ENCODE measurements around the gene KCTD11. TPM values are rescaled to one million over a fixed set of nuclear protein-coding genes. Genes with fewer than 3 reads are reported as not detected.

KCTD11 gene
- total and polyA plus RNA-seq, 10 of the 15 experiments (the other 5 are each of a cell fraction or from before 2014, with no cell fraction given) = 0.05 to 7.3 (median 2.9) TPM

DNA sequence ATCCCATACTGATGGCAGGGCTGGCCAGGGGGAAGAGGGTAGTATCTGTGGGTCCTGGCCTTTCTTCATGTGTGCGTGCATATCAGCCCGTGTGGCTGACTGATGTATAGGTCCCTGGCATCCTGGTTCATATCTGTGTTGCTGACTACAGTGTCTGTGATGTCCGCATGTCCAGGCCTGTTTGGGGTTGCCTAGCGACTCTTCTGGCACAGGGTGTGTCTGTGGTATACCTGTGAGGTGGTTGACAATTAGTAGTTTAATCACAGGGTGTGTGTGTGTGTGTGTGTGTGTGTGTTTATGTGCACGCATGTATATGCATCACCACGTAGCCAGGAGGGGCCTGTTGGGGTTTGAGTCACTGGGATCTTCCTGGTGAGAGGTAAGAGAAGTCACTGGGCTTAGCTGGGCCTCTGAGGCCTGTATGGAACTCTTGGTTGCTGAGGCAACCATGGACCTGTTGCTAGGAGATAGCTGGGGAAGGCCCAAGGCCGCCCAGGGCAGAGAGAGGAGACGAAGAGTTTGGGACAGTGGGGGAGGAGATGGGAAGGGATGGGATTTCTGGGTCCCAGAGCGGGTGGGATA, 2.4 kb downstream of the KCTD11 start:
- Histone ChIP-seq H3K36me3 (ENCODE audit: control insufficient read depth in 2 of 2, insufficient read depth in 2 of 2, low read length in 1 of 2) (no peaks in the 10 kb centered on the region), H3K9ac (ENCODE audit: control insufficient read depth, insufficient read depth, low read length) (0 out of 2 replicates have a peak overlapping the region, but pooled peaks have one; percentile 14), H3K9me3 (replicated peaks; ENCODE audit: control insufficient read depth, insufficient read depth, low read length) (no peaks in the 10 kb centered on the region), H2AFZ (ENCODE audit: control insufficient read depth, low read depth, low read length) (no peak overlapping the region), H3K27ac (ENCODE audit: control insufficient read depth, insufficient read depth) (no peak overlapping the region), H3K79me2 (ENCODE audit: control insufficient read depth, insufficient read depth, low read length) (peaks cover 7% of the 10 kb centered on the region), H3K4me1 (ENCODE audit: control insufficient read depth, insufficient read depth, low read length) (peaks cover 23% of the 10 kb centered on the region), H4K20me1 (ENCODE audit: control insufficient read depth, insufficient read depth) (no peaks in the 10 kb centered on the region), H3K27me3 (replicated peaks in 1 of 2; ENCODE audit: control insufficient read depth in 2 of 2, insufficient read depth in 2 of 2, low read length in 1 of 2) (no peaks in the 10 kb centered on the region), H3K4me3 (no peak overlapping the region), H3K4me2 (ENCODE audit: control insufficient read depth, insufficient read depth) (peak overlapping the region; percentile 30; the same call in 1 of the 2 replicates)
- ChIA-PET RAD21 (ENCODE audit: unreplicated experiment) (interaction anchor here (0.5 to 3.6 kb wide), 9 partner anchors 8 to 333 kb away, joined by 3 to 31 read pairs (median 3); partner anchors contain the start of genes ACAP1, NEURL4, TMEM102 and TMEM256), POLR2A (interaction anchor here (0.6 to 1.3 kb wide), 7 partner anchors 18 to 319 kb away, joined by 3 to 6 read pairs (median 3); partner anchors contain the start of genes ACAP1, GPS2, NEURL4 and SLC2A4), SMC1A (ENCODE audit: uncharacterized antibody, unreplicated experiment) (interaction anchor here (0.6 to 2.4 kb wide), 5 partner anchors 18 to 333 kb away, joined by 3 to 9 read pairs (median 4); partner anchors contain the start of genes ACAP1 and TP53), CTCF (interaction anchor here (0.6 to 4.0 kb wide), 13 partner anchors 9 to 334 kb away, joined by 3 to 58 read pairs (median 9); partner anchors contain the start of genes SENP3, SOX15, TMEM102 and TNFSF13)
- peak; percentile 73; the same call in 1 of the 2 replicates for TF ChIP-seq HDGF (IDR thresholded peaks at IDR 0.05)
- TF ChIP-seq BHLHE40 (IDR thresholded peaks at IDR 0.05; ENCODE audit: borderline replicate concordance in 1 of 2, low read depth in 2 of 2, low read length in 1 of 2) = peak in 1 of 2 experiments; percentile 23; a peak in 1 of 4 replicates
- no peak for TF ChIP-seq NFYB (IDR thresholded peaks at IDR 0.05; ENCODE audit: insufficient read depth, low read depth, low read length)
- TF ChIP-seq CREB1 (IDR thresholded peaks at IDR 0.05; ENCODE audit: low read depth) = peak; percentile 53; the same call in 1 of the 2 replicates
- TF ChIP-seq LARP7 (IDR thresholded peaks at IDR 0.05) = 0 out of 2 replicates have a peak, but pooled peaks have one; percentile 24
- TF ChIP-seq MXI1 (IDR thresholded peaks at IDR 0.05; ENCODE audit: low read depth, low read length) = peak; percentile 59; the same call in 1 of the 2 replicates
- 0 out of 2 replicates have a peak, but pooled peaks have one; percentile 45 for TF ChIP-seq NBN (IDR thresholded peaks at IDR 0.05)
- TF ChIP-seq BMI1 (IDR thresholded peaks at IDR 0.05; ENCODE audit: borderline replicate concordance) = peak; percentile 89
- TF ChIP-seq POLR2AphosphoS2 (IDR thresholded peaks at IDR 0.05; ENCODE audit: low read depth, low read length) = no peak
- no peak for TF ChIP-seq SREBF2 (IDR thresholded peaks at IDR 0.05; ENCODE audit: low read length)
- TF ChIP-seq CREM (IDR thresholded peaks at IDR 0.05; ENCODE audit: low read depth) = no peak
- peak; percentile 61; the same call in 1 of the 2 replicates for TF ChIP-seq MTA2 (IDR thresholded peaks at IDR 0.05; ENCODE audit: low read depth)
- WGBS (ENCODE audit: insufficient coverage, insufficient replicate concordance, low lambda C conversion rate, missing lambda C conversion rate) = 37% methylated on average over 9 of the region's 9 CpGs
- FAIRE-seq = no peak
- DNase-seq (ENCODE audit: low read depth, low spot score) = no peak
- ATAC-seq = no peak
- no TSS peak for BruUV-seq (replicated peaks)
- intact Hi-C loops (cut with micrococcal nuclease; ENCODE audit: unreplicated experiment) = loop anchor here (5.0 kb wide), 1 partner anchor 83 kb away; the partner anchor contains the start of genes FGF11 and TMEM102
- in situ Hi-C loops (cut with MboI) = no loop called here

Measured in GM12878 (cell line).